ENCODE measurements around the gene SIAH3. TPM values are rescaled to one million over a fixed set of nuclear protein-coding genes. Genes with fewer than 3 reads are reported as not detected.

The SIAH3 gene
- total RNA-seq, 2 experiments from 2014 or later, result 1.3 to 1.6 TPM

DNA sequence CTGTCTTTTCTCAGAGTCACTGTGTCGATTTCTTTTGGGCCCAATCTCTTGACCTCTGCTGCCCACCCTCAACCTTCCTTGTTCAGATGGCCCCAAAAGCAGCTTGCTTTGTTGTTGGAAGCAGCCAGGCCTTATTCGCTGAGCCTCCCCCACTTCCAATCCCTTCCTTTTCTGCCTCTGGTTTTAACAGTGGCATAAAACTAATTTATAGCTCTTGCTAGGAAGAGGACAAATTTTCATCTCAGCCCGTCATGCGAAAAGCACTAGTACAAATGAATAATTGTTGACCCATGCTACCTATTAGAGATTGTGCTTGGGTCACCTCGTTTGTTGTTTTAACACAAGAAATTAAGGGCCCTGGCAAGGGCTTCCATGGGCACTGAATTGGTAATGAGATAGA, 51.1 kb downstream of the SIAH3 start:
- Histone ChIP-seq H3K27me3 (ENCODE audit: control insufficient read depth in 1 of 2, insufficient read depth in 2 of 2, low read length in 2 of 2) (no peaks in the 10 kb centered on the region), H3K27ac (ENCODE audit: low read depth in 1 of 2, low read length in 2 of 2) (no peak overlapping the region), H3K9me3 (ENCODE audit: control insufficient read depth in 1 of 2, insufficient read depth in 1 of 2, low read length in 2 of 2) (no peaks in the 10 kb centered on the region), H3K4me1 (ENCODE audit: insufficient read depth, low read length) (no peaks in the 10 kb centered on the region), H3K4me3 (ENCODE audit: low read length) (no peak overlapping the region), H3K36me3 (ENCODE audit: insufficient read depth, low read length) (no peaks in the 10 kb centered on the region)
- ATAC-seq (ENCODE audit: poor library complexity) (no peak), DNase-seq (no peak)
- CTCF ChIA-PET, result no interaction called here
- H3K36me3 Mint-ChIP-seq (ENCODE audit: low read depth), result no peaks in the 10 kb centered on the region
- no peak overlapping the region for H3K4me3 Mint-ChIP-seq
- intact Hi-C loops (cut with DNase I, micrococcal nuclease), result no loop called here
- TF ChIP-seq, protein P1, sequence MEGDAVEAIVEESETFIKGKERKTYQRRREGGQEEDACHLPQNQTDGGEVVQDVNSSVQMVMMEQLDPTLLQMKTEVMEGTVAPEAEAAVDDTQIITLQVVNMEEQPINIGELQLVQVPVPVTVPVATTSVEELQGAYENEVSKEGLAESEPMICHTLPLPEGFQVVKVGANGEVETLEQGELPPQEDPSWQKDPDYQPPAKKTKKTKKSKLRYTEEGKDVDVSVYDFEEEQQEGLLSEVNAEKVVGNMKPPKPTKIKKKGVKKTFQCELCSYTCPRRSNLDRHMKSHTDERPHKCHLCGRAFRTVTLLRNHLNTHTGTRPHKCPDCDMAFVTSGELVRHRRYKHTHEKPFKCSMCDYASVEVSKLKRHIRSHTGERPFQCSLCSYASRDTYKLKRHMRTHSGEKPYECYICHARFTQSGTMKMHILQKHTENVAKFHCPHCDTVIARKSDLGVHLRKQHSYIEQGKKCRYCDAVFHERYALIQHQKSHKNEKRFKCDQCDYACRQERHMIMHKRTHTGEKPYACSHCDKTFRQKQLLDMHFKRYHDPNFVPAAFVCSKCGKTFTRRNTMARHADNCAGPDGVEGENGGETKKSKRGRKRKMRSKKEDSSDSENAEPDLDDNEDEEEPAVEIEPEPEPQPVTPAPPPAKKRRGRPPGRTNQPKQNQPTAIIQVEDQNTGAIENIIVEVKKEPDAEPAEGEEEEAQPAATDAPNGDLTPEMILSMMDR (IDR thresholded peaks at IDR 0.05), result no peak
- no peak overlapping the region for H3K27ac Mint-ChIP-seq
- POLR2A ChIA-PET, result no interaction called here
- H3K27me3 Mint-ChIP-seq, result no peaks in the 10 kb centered on the region
- no peaks in the 10 kb centered on the region for H3K4me1 Mint-ChIP-seq (ENCODE audit: low read depth)
- H3K9me3 Mint-ChIP-seq, result no peaks in the 10 kb centered on the region

DNA sequence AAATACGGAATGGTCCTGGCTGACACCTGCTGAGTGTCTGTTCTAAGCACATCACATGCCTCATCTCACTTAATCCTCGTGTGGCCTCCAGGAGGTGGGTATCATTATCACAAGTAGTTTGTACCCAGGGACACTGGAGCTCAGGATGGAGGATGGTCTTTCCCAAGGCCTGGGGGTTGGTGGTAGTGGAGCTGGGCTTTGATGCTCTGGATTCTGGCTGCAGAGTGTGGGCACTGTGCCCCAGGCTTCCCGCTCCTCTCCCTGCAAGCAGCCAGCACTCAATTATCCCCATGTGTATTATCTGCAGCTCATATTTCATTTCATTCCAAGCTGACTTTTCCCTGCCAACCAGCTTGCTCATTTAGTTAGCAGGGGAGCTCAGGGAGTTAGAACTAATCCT, 52.1 kb downstream of the SIAH3 start:
- H3K27ac ChIP-seq (ENCODE audit: low read depth in 1 of 2, low read length in 2 of 2), result no peak overlapping the region
- H3K4me1 ChIP-seq (ENCODE audit: insufficient read depth, low read length), result no peaks in the 10 kb centered on the region
- Mint-ChIP-seq H3K9me3 (no peaks in the 10 kb centered on the region), H3K27me3 (no peaks in the 10 kb centered on the region), H3K36me3 (ENCODE audit: low read depth) (no peaks in the 10 kb centered on the region), H3K4me1 (ENCODE audit: low read depth) (no peaks in the 10 kb centered on the region), H3K4me3 (no peak overlapping the region), H3K27ac (no peak overlapping the region)
- no peaks in the 10 kb centered on the region for H3K9me3 ChIP-seq (ENCODE audit: control insufficient read depth in 1 of 2, insufficient read depth in 1 of 2, low read length in 2 of 2)
- no peaks in the 10 kb centered on the region for H3K27me3 ChIP-seq (ENCODE audit: control insufficient read depth in 1 of 2, insufficient read depth in 2 of 2, low read length in 2 of 2)
- ChIA-PET POLR2A (no interaction called here), CTCF (no interaction called here)
- no peaks in the 10 kb centered on the region for H3K36me3 ChIP-seq (ENCODE audit: insufficient read depth, low read length)
- DNase-seq (no peak), ATAC-seq (ENCODE audit: poor library complexity) (no peak)
- intact Hi-C loops (cut with DNase I, micrococcal nuclease), result no loop called here
- no peak overlapping the region for H3K4me3 ChIP-seq (ENCODE audit: low read length)
- TF ChIP-seq, protein P1 (IDR thresholded peaks at IDR 0.05), result no peak

DNA sequence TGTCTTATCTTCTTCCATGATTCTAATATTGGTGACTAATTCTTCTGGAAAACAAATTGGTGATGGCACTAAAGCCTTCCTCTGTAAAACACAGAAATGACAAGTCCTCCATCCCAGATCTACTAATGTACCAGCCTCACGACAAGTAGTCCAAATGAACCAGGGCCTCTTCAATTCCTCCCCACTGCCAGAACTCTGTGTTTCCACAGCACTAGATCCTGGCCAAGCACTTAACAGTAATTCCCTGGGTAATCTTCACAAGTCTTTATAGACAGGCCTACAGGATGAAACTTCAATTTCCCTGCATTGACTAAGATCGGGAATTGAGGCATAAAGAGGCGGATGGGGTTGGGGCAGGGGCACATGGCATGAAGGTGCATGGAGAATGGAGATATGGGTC, 52.7 kb downstream of the SIAH3 start:
- TF ChIP-seq, protein P1 (IDR thresholded peaks at IDR 0.05), result no peak
- ChIA-PET CTCF (no interaction called here), POLR2A (no interaction called here)
- Mint-ChIP-seq H3K4me1 (ENCODE audit: low read depth) (no peaks in the 10 kb centered on the region), H3K36me3 (ENCODE audit: low read depth) (no peaks in the 10 kb centered on the region), H3K9me3 (no peaks in the 10 kb centered on the region), H3K27me3 (no peaks in the 10 kb centered on the region), H3K27ac (no peak overlapping the region), H3K4me3 (no peak overlapping the region)
- Histone ChIP-seq H3K9me3 (ENCODE audit: control insufficient read depth in 1 of 2, insufficient read depth in 1 of 2, low read length in 2 of 2) (no peaks in the 10 kb centered on the region), H3K27me3 (ENCODE audit: control insufficient read depth in 1 of 2, insufficient read depth in 2 of 2, low read length in 2 of 2) (no peaks in the 10 kb centered on the region), H3K36me3 (ENCODE audit: insufficient read depth, low read length) (no peaks in the 10 kb centered on the region), H3K4me1 (ENCODE audit: insufficient read depth, low read length) (no peaks in the 10 kb centered on the region), H3K27ac (ENCODE audit: low read depth in 1 of 2, low read length in 2 of 2) (no peak overlapping the region), H3K4me3 (ENCODE audit: low read length) (no peak overlapping the region)
- no peak for DNase-seq
- ATAC-seq (ENCODE audit: poor library complexity), result no peak
- intact Hi-C loops (cut with DNase I, micrococcal nuclease), result no loop called here

Measured in CD4-positive, alpha-beta T cell (primary cell).